Activated T-cell treated with anti-CD3 and anti-CD28 coated beads for 24 hours (primary cell): ENCODE results near the gene CAPN12.

Source experiments
- DNase-seq: peaks from one replicate; pipeline ENCODE4 v3.0.0-alpha.2; 2020; ENCODE audit warnings: low read depth

The CAPN12 gene

DNA sequence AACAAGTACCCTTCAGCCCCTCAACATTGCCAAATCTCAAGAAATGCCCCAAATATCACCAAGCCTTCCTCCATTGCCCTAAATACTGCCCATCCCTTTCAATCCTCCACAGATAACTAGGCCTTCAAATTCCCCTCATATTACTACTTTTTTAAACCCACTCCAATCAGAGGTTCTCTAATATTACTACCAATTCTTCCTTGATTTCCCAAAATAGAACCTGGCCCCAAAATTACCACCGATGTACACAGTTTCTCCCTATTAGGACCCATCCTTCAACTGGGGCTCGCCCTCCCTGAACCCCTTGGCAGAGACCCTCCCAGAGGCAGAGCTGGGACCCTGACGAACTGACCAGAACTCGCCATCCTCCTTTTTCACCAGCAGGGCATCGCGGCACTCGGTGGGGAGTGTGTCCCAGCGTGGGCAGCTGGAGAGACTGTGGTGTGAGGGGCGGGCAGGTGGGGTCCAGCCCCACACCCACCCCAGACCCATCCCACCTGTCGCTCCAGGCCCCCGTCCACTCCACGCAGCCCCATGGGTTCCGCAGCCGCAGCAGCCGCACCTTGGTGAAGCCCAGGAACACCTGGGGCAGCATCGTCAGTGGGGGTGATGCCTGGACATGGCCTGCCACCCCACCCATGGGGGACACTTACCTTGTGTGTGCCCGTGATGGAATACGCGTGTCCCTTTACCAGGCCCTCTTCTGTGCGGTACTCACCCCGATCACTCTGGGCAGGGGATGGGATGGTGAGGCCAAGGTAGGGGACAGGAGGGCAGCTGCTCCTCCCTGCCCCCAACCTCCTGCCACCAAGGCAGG is 6.1 kb downstream of the CAPN12 start:
- DNase-seq, result no peak

DNA sequence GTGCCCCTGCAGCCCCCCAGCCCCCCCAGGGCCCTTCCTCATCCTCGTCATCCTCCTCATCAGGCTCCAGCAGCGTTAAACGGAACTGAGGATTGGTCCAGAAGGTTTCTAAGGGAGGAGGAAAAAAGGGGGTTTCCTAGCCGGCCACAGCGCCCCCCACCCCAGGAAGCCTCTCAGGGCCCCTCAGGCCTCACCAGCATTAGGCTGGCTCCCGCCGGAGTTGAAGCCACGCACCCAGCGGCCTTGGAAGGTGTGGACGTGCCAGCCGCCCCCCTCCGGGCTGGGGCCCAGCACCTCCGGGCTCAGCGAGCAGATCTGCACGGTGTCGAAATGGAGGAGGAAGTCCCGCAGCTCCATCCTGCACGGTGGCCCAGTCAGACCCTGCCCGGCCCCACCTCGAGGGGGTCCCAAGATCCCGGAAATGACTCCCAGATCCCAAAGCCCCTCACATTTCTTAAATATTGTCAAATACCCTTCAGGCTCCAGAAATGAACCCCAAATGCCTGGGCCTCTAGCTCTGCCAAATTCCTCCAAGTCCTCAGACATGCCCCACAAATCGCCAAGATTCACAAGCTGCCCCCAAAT is 6.9 kb downstream of the CAPN12 start:
- DNase-seq, result no peak

GRCh38 chr19:38736413-38737280 is 7.6 kb downstream of the CAPN12 start:
- peak; percentile 43 for DNase-seq

DNA sequence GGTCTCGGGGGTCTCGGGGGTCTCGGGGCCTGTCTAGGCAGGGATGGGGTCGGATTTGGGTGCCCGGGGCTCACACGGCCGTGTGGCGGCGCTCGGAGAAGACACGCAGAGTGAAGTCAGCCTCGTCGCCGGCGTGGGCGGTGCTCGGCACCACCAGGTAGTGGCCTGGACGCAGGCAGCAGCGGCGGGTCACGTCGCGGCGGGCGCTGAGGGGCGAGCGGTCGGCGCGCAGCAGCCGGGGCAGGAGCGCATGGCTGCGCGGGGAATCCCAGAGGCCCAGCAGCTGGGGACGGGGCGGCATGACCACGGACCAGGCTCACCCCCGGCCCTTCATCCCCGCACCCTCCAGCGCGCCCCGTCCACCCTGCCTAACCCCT is 8.2 kb downstream of the CAPN12 start:
- no peak for DNase-seq

- no peak for DNase-seq
These were observed 9.0 kb downstream of the CAPN12 start for GRCh38 chr19:38735257-38735686.

- DNase-seq, result no peak
These were observed 9.6 kb downstream of the CAPN12 start for GRCh38 chr19:38734426-38735256.

- DNase-seq, result no peak
These were observed 10.2 kb downstream of the CAPN12 start for GRCh38 chr19:38734176-38734425.

GRCh38 chr19:38733493-38734175 is 10.6 kb downstream of the CAPN12 start:
- DNase-seq, result no peak

GRCh38 chr19:38733241-38733492 is 11.1 kb downstream of the CAPN12 start:
- DNase-seq, result no peak

- DNase-seq, result no peak
These were observed 12.5 kb downstream of the CAPN12 start for GRCh38 chr19:38731654-38732301.

DNA sequence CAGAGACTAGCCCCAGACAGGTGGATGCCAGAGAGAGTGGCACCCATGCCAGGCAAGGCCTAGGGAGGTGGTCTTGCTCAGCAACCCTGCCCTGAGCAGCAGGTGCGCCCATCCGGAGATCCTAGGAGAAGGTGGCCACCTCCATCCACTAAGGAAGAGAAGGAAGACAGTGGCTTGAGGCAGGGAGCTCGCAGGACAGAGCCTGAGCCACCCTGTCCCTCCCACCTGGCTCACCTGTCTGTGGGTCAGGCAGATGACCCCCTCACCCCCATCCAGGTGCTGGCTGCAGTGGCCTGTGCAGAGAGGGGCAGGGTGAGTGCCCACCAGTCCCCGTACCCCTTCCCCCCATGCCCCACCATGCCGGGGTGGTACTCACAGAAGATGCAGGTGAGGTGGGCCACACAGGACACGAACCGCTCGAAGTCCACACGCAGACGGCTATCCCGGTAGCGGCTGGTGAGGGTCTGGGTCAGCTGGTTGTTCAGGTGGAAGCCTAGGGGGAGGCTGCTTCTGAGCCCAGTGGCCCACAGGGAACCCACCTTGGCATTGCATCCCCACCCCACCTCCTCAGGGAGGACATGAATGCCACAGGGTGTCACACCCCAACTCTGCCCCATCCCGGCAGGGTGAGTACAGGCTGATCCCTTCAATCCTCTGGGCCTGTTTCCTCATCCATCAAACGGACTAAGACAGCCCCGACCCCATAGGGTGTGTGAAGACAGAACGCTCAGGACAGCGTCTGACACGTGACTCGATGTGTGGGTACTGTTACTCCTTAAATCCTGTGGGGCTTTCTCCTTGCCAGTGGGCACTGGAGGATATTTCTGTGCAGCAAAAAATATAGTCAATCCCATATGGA is 13.3 kb downstream of the CAPN12 start:
- DNase-seq, result no peak

- DNase-seq, result no peak
These were observed 13.9 kb downstream of the CAPN12 start for GRCh38 chr19:38730470-38730730.

GRCh38 chr19:38729653-38730469 is 14.4 kb downstream of the CAPN12 start:
- peak; percentile 67 for DNase-seq

- no peak for DNase-seq
These were observed 15.3 kb downstream of the CAPN12 start for GRCh38 chr19:38728752-38729541.

GRCh38 chr19:38727868-38728660 is 16.2 kb downstream of the CAPN12 start:
- no peak for DNase-seq

- no peak for DNase-seq
These were observed 16.9 kb downstream of the CAPN12 start for GRCh38 chr19:38727306-38727867.

GRCh38 chr19:38726761-38727301 is 17.4 kb downstream of the CAPN12 start:
- DNase-seq, result no peak

DNA sequence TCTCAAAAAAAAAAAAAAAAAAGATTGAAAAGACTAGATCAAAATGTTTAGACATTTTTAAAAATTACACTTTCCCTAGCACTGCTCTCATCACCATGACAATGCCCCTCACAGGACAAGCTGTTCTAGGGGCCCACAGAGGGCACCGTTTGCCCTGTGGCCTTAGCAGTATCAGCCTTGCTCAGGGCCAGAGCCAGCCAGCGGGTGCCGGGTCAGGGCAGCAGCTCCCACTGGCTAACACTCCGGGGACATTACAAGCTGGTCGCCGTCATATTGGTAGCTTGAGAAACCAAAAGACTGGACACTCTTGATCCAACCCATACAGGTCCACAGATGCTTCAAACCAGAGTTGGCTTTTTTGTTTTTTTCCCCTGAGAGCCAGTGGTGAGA is 18.0 kb downstream of the CAPN12 start:
- DNase-seq, result no peak
